ENCODE data around the gene DUSP22. TPM values are rescaled to one million over a fixed set of nuclear protein-coding genes. Genes with fewer than 3 reads are reported as not detected.

Gene DUSP22
- polyA plus RNA-seq, 1 of the 3 experiments (the other 2 are of a cell fraction), result 6.8 TPM

GRCh38 chr6:264626-265025, 27.7 kb upstream of the DUSP22 start:
- no peak for TF ChIP-seq ZBTB33 (IDR thresholded peaks at IDR 0.05; ENCODE audit: borderline replicate concordance, low read depth)
- no peak for TF ChIP-seq RXRA (IDR thresholded peaks at IDR 0.05; ENCODE audit: borderline replicate concordance, low read depth)
- TF ChIP-seq MAX (IDR thresholded peaks at IDR 0.05; ENCODE audit: low read depth), result no peak
- TF ChIP-seq FOXJ3 (CRISPR knock-in tag; IDR thresholded peaks at IDR 0.05), result no peak
- TF ChIP-seq TAF1 (IDR thresholded peaks at IDR 0.05; ENCODE audit: borderline replicate concordance, low read depth, low read length), result no peak
- TF ChIP-seq EZH2phosphoT487 (IDR thresholded peaks at IDR 0.05; ENCODE audit: borderline replicate concordance, low read depth), result no peak
- no peak for TF ChIP-seq USF2 (IDR thresholded peaks at IDR 0.05; ENCODE audit: borderline replicate concordance, low read depth, low read length)
- no peak for TF ChIP-seq CTCF (IDR thresholded peaks at IDR 0.05)
- TF ChIP-seq SIN3A (IDR thresholded peaks at IDR 0.05; ENCODE audit: borderline replicate concordance, low read depth, low read length), result no peak
- H3K9me2 ChIP-seq, result peaks cover 4% of the 10 kb centered on the region; the same call in 1 of the 2 replicates
- no peak overlapping the region for H3K9ac ChIP-seq
- peaks cover 21% of the 10 kb centered on the region for H3K27me3 ChIP-seq (ENCODE audit: insufficient read depth)
- H2AFZ ChIP-seq (ENCODE audit: low read depth), result no peak overlapping the region
- H3K4me2 ChIP-seq, result no peak overlapping the region
- WGBS (ENCODE audit: low lambda C conversion rate), result 20% methylated on average over 2 of the region's 2 CpGs
- H3K27ac ChIP-seq (ENCODE audit: low read depth in 2 of 2, low read length in 1 of 2), result no peak overlapping the region
- H3K79me2 ChIP-seq (ENCODE audit: insufficient read depth), result no peaks in the 10 kb centered on the region
- no peaks in the 10 kb centered on the region for H3K4me1 ChIP-seq (ENCODE audit: control insufficient read depth in 1 of 2, insufficient read depth in 2 of 2, low read depth in 1 of 2, low read length in 1 of 2)
- H3K4me3 ChIP-seq (ENCODE audit: low read depth in 2 of 2, low read length in 1 of 2), result no peak overlapping the region
- ChIA-PET POLR2A (no interaction called here), CTCF (no interaction called here)
- H4K20me1 ChIP-seq (ENCODE audit: insufficient read depth), result no peaks in the 10 kb centered on the region
- no peaks in the 10 kb centered on the region for H3F3A ChIP-seq (replicated peaks; ENCODE audit: insufficient read depth)
- DNase-seq, result no peak
- no peaks in the 10 kb centered on the region for H3K9me3 ChIP-seq
- no peaks in the 10 kb centered on the region for H3K36me3 ChIP-seq (replicated peaks in 1 of 2; ENCODE audit: control insufficient read depth in 1 of 2, insufficient read depth in 2 of 2, low read length in 1 of 2)

- no peaks in the 10 kb centered on the region for H3K36me3 ChIP-seq (replicated peaks in 1 of 2; ENCODE audit: control insufficient read depth in 1 of 2, insufficient read depth in 2 of 2, low read length in 1 of 2)
- H3K4me1 ChIP-seq (ENCODE audit: control insufficient read depth in 1 of 2, insufficient read depth in 2 of 2, low read depth in 1 of 2, low read length in 1 of 2), result no peaks in the 10 kb centered on the region
- no peaks in the 10 kb centered on the region for H3F3A ChIP-seq (replicated peaks; ENCODE audit: insufficient read depth)
- no peak overlapping the region for H2AFZ ChIP-seq (ENCODE audit: low read depth)
- no peak for DNase-seq
- 15% methylated on average over 5 of the region's 5 CpGs for WGBS (ENCODE audit: low lambda C conversion rate)
- ChIA-PET CTCF (no interaction called here), POLR2A (no interaction called here)
- H3K79me2 ChIP-seq (ENCODE audit: insufficient read depth), result no peaks in the 10 kb centered on the region
- H3K27me3 ChIP-seq (ENCODE audit: insufficient read depth), result peaks cover 15% of the 10 kb centered on the region
- TF ChIP-seq SIN3A (IDR thresholded peaks at IDR 0.05; ENCODE audit: borderline replicate concordance, low read depth, low read length), result no peak
- TF ChIP-seq EZH2phosphoT487 (IDR thresholded peaks at IDR 0.05; ENCODE audit: borderline replicate concordance, low read depth), result no peak
- no peak for TF ChIP-seq REST (IDR thresholded peaks at IDR 0.05; ENCODE audit: low read depth, low read length)
- TF ChIP-seq TEAD4 (IDR thresholded peaks at IDR 0.05; ENCODE audit: borderline replicate concordance, insufficient read depth), result no peak
- H4K20me1 ChIP-seq (ENCODE audit: insufficient read depth), result no peaks in the 10 kb centered on the region
- no peak overlapping the region for H3K27ac ChIP-seq (ENCODE audit: low read depth in 2 of 2, low read length in 1 of 2)
- peaks cover 9% of the 10 kb centered on the region for H3K9me2 ChIP-seq
- no peak overlapping the region for H3K4me2 ChIP-seq
- H3K9ac ChIP-seq, result no peak overlapping the region
- no peak overlapping the region for H3K4me3 ChIP-seq (ENCODE audit: low read depth in 2 of 2, low read length in 1 of 2)
- no peaks in the 10 kb centered on the region for H3K9me3 ChIP-seq
These were observed 23.8 kb upstream of the DUSP22 start for GRCh38 chr6:268394-268935.
